Measurements from ENCODE around the gene CLHC1.

CLHC1 gene

DNA sequence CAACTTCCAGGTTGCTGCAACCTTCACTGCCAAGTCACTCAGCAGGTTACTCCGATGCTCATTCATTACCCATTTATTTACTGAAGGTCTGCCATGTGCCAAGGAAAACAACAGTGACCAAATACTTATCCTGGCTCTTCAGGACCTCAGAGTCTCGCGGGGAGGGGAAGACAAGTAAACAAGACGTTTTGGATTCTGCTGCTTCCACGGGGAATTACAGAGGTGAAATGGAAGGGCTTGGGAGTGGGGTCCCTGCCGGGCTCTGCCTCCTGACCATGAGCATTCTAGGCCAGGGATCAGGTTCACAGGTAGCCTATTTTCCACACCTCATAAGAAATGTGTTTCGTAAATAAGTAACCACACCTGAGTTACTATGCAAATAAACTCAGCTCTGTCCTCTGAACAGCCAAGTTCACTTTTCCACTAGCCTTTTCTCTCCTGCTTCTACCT, 68.1 kb downstream of the CLHC1 start:
- no peaks in the 10 kb centered on the region for H4K20me1 ChIP-seq (ENCODE audit: insufficient read depth, low read length, poor library complexity, severe bottlenecking)
- H3K9me2 ChIP-seq (replicated peaks; ENCODE audit: low read depth, low read length) = no peaks in the 10 kb centered on the region
- H3K79me2 ChIP-seq (ENCODE audit: insufficient read depth, low read length) = no peaks in the 10 kb centered on the region
- H3K27me3 ChIP-seq (ENCODE audit: insufficient read depth, low read length, poor library complexity, severe bottlenecking) = no peaks in the 10 kb centered on the region
- H3K4me1 ChIP-seq (ENCODE audit: insufficient read depth, low read length, poor library complexity, severe bottlenecking) = peaks cover 5% of the 10 kb centered on the region
- TF ChIP-seq EZH2phosphoT487 (IDR thresholded peaks at IDR 0.05; ENCODE audit: borderline replicate concordance) = no peak
- TF ChIP-seq, protein P1, sequence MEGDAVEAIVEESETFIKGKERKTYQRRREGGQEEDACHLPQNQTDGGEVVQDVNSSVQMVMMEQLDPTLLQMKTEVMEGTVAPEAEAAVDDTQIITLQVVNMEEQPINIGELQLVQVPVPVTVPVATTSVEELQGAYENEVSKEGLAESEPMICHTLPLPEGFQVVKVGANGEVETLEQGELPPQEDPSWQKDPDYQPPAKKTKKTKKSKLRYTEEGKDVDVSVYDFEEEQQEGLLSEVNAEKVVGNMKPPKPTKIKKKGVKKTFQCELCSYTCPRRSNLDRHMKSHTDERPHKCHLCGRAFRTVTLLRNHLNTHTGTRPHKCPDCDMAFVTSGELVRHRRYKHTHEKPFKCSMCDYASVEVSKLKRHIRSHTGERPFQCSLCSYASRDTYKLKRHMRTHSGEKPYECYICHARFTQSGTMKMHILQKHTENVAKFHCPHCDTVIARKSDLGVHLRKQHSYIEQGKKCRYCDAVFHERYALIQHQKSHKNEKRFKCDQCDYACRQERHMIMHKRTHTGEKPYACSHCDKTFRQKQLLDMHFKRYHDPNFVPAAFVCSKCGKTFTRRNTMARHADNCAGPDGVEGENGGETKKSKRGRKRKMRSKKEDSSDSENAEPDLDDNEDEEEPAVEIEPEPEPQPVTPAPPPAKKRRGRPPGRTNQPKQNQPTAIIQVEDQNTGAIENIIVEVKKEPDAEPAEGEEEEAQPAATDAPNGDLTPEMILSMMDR (conservative IDR thresholded peaks at IDR 0.05; ENCODE audit: low read length) = no peak
- H3K4me2 ChIP-seq (ENCODE audit: low read depth, low read length, poor library complexity, severe bottlenecking) = no peak overlapping the region
- H3K36me3 ChIP-seq (ENCODE audit: insufficient read depth, low read length) = no peaks in the 10 kb centered on the region
- H3K4me3 ChIP-seq (ENCODE audit: low read length, poor library complexity, severe bottlenecking) = no peak overlapping the region
- H3F3A ChIP-seq (ENCODE audit: low read depth) = no peaks in the 10 kb centered on the region
- H3K9ac ChIP-seq (ENCODE audit: low read depth, low read length, poor library complexity, severe bottlenecking) = no peak overlapping the region
- H3K9me3 ChIP-seq (ENCODE audit: insufficient read depth, low read depth, low read length) = no peaks in the 10 kb centered on the region
- H2AFZ ChIP-seq (ENCODE audit: low read length) = no peak overlapping the region

DNA sequence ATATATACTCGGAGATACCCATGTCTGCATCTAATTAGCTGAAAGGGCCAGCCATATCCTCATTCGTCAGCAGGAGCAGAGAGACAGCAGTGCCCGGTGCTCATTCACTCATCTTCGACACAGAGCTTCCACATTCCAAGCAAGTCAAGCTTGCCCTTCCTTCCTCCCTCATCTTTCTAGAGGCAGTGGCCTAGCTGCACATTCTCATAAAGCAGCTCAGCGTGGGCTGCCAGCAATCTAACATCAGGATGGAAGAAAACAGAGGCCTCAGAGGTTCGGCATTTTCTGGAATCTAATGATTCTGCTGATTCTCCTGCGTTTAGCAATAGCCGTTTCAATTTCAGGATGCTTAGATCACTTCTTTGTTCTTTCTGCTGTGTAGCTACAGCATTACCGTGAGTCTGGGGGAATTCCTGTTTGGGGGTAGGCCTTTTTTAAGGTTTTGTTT, 68.8 kb downstream of the CLHC1 start:
- Histone ChIP-seq H3K4me3 (ENCODE audit: low read length, poor library complexity, severe bottlenecking) (no peak overlapping the region), H3K36me3 (ENCODE audit: insufficient read depth, low read length) (no peaks in the 10 kb centered on the region), H3K9me2 (replicated peaks; ENCODE audit: low read depth, low read length) (no peaks in the 10 kb centered on the region), H2AFZ (ENCODE audit: low read length) (no peak overlapping the region), H3K27me3 (ENCODE audit: insufficient read depth, low read length, poor library complexity, severe bottlenecking) (no peaks in the 10 kb centered on the region), H3K4me2 (ENCODE audit: low read depth, low read length, poor library complexity, severe bottlenecking) (no peak overlapping the region), H4K20me1 (ENCODE audit: insufficient read depth, low read length, poor library complexity, severe bottlenecking) (no peaks in the 10 kb centered on the region), H3K9me3 (ENCODE audit: insufficient read depth, low read depth, low read length) (no peaks in the 10 kb centered on the region), H3K4me1 (ENCODE audit: insufficient read depth, low read length, poor library complexity, severe bottlenecking) (peaks cover 6% of the 10 kb centered on the region), H3F3A (ENCODE audit: low read depth) (no peaks in the 10 kb centered on the region), H3K79me2 (ENCODE audit: insufficient read depth, low read length) (no peaks in the 10 kb centered on the region), H3K9ac (ENCODE audit: low read depth, low read length, poor library complexity, severe bottlenecking) (no peak overlapping the region)
- no peak for TF ChIP-seq EZH2phosphoT487 (IDR thresholded peaks at IDR 0.05; ENCODE audit: borderline replicate concordance)
- TF ChIP-seq, protein P1 (conservative IDR thresholded peaks at IDR 0.05; ENCODE audit: low read length) = no peak

DNA sequence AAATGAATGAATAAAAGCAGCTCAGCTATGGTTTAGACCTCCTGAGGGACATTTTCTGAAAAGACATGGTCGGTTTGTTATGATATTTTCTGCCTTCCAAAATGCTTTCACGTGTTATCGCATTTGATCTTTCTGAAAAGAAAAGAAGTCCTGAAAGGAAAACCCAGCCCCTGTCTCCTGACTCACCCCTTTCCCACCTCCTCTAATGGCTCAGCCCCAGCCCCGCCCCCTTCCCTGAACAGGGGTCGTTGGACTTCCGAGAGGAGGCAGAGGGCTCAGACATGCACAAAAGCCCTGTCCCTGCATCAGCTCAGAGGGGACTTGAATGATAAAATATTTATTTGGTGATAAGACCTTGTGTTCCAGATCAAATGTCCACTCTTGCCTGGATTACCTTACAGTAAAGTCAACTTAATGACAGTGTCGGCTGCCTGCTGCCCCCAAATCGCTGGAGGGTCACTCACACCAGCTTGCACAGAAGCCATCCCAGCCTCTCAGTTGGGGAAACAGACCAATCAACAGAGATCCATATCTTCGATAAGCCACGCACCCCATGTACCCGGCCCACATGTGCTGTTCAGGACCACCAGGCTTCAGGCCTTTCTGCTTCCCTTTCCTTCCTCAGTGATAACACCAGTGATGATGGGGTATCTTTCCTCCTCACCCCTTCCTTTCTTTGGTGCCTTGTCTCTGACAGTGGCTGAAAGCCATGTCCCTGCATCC, 69.6 kb downstream of the CLHC1 start:
- H2AFZ ChIP-seq (ENCODE audit: low read length) = no peak overlapping the region
- no peaks in the 10 kb centered on the region for H3F3A ChIP-seq (ENCODE audit: low read depth)
- H3K4me2 ChIP-seq (ENCODE audit: low read depth, low read length, poor library complexity, severe bottlenecking) = no peak overlapping the region
- H3K27me3 ChIP-seq (ENCODE audit: insufficient read depth, low read length, poor library complexity, severe bottlenecking) = no peaks in the 10 kb centered on the region
- H3K9me2 ChIP-seq (replicated peaks; ENCODE audit: low read depth, low read length) = no peaks in the 10 kb centered on the region
- H3K79me2 ChIP-seq (ENCODE audit: insufficient read depth, low read length) = no peaks in the 10 kb centered on the region
- H3K9ac ChIP-seq (ENCODE audit: low read depth, low read length, poor library complexity, severe bottlenecking) = no peak overlapping the region
- TF ChIP-seq EZH2phosphoT487 (IDR thresholded peaks at IDR 0.05; ENCODE audit: borderline replicate concordance) = no peak
- TF ChIP-seq, protein P1 (conservative IDR thresholded peaks at IDR 0.05; ENCODE audit: low read length) = no peak
- H4K20me1 ChIP-seq (ENCODE audit: insufficient read depth, low read length, poor library complexity, severe bottlenecking) = no peaks in the 10 kb centered on the region
- peaks cover 7% of the 10 kb centered on the region for H3K4me1 ChIP-seq (ENCODE audit: insufficient read depth, low read length, poor library complexity, severe bottlenecking)
- no peaks in the 10 kb centered on the region for H3K9me3 ChIP-seq (ENCODE audit: insufficient read depth, low read depth, low read length)
- H3K36me3 ChIP-seq (ENCODE audit: insufficient read depth, low read length) = no peaks in the 10 kb centered on the region
- H3K4me3 ChIP-seq (ENCODE audit: low read length, poor library complexity, severe bottlenecking) = no peak overlapping the region
